Measurements from ENCODE around the gene AFF3. TPM values are rescaled to one million over a fixed set of nuclear protein-coding genes. Genes with fewer than 3 reads are reported as not detected.

Gene AFF3
- polyA plus RNA-seq, 1 donor (not counting 4 experiments of a cell fraction or from before 2014, with no cell fraction given) = not detected

DNA sequence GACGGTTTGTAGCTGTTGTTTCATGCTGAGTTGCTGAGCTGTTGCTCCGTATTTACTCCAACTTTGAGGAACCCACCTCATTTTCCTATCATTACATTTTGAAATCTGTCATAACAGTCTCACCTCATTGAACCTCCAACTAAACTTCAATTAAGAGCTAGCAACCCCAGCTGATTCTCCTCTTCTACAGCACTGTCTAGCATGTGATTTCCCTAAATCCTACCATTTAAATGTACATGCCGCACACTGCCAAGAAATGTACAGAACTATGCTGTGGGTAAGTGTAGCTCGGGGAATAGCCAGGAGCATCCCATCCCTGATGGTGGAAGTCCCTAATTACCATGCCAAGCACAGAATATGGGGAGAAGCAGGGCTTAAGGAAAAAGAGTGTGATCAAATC is 299.9 kb downstream of the AFF3 start:
- H3K27ac ChIP-seq (ENCODE audit: control insufficient read depth, insufficient read depth, low read length) = no peak overlapping the region
- DNase-seq (ENCODE audit: low read depth, low spot score) (no peak), FAIRE-seq (no peak)
- TF ChIP-seq EZH2 (IDR thresholded peaks at IDR 0.05; ENCODE audit: low read length) = no peak
- TF ChIP-seq, protein P1, sequence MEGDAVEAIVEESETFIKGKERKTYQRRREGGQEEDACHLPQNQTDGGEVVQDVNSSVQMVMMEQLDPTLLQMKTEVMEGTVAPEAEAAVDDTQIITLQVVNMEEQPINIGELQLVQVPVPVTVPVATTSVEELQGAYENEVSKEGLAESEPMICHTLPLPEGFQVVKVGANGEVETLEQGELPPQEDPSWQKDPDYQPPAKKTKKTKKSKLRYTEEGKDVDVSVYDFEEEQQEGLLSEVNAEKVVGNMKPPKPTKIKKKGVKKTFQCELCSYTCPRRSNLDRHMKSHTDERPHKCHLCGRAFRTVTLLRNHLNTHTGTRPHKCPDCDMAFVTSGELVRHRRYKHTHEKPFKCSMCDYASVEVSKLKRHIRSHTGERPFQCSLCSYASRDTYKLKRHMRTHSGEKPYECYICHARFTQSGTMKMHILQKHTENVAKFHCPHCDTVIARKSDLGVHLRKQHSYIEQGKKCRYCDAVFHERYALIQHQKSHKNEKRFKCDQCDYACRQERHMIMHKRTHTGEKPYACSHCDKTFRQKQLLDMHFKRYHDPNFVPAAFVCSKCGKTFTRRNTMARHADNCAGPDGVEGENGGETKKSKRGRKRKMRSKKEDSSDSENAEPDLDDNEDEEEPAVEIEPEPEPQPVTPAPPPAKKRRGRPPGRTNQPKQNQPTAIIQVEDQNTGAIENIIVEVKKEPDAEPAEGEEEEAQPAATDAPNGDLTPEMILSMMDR (optimal IDR thresholded peaks at IDR 0.05 in 1 of 3, IDR thresholded peaks at IDR 0.05 in 1 of 3, conservative IDR thresholded peaks at IDR 0.05 in 1 of 3; ENCODE audit: extremely low read depth in 1 of 3, insufficient read depth in 2 of 3, low read length in 3 of 3) = no peak
- no peaks in the 10 kb centered on the region for H3K9me3 ChIP-seq (ENCODE audit: control insufficient read depth, low read depth, low read length)
- no peaks in the 10 kb centered on the region for H3K27me3 ChIP-seq (ENCODE audit: control insufficient read depth, extremely low read depth, insufficient read depth, low read length)
- no peaks in the 10 kb centered on the region for H4K20me1 ChIP-seq (ENCODE audit: control insufficient read depth, extremely low read depth, insufficient read depth, low read length)
- no peak overlapping the region for H3K4me3 ChIP-seq (ENCODE audit: control insufficient read depth in 2 of 3, extremely low read depth in 1 of 3, insufficient read depth in 2 of 3, low read depth in 1 of 3, low read length in 3 of 3)
- H3K4me2 ChIP-seq (ENCODE audit: control insufficient read depth, extremely low read depth, insufficient read depth, low read depth, low read length) = no peak overlapping the region
- H3K36me3 ChIP-seq (ENCODE audit: control insufficient read depth in 2 of 2, extremely low read depth in 1 of 2, insufficient read depth in 2 of 2, low read length in 2 of 2) = no peaks in the 10 kb centered on the region
- no peaks in the 10 kb centered on the region for H3K79me2 ChIP-seq (ENCODE audit: control insufficient read depth, insufficient read depth, low read length)
- no peak overlapping the region for H2AFZ ChIP-seq (ENCODE audit: control insufficient read depth, low read length)
- no peaks in the 10 kb centered on the region for H3K9me1 ChIP-seq (ENCODE audit: control insufficient read depth, extremely low read depth, insufficient read depth, low read length)
- no peaks in the 10 kb centered on the region for H3K4me1 ChIP-seq (ENCODE audit: control insufficient read depth, extremely low read depth, insufficient read depth, low read length)
- no peak overlapping the region for H3K9ac ChIP-seq (ENCODE audit: control insufficient read depth, extremely low read depth, insufficient read depth, low read length)
- dilution Hi-C loops (cut with MboI; ENCODE audit: extremely low pct_ligation_motif_present, low sequenced_read_pairs) = no loop called here

DNA sequence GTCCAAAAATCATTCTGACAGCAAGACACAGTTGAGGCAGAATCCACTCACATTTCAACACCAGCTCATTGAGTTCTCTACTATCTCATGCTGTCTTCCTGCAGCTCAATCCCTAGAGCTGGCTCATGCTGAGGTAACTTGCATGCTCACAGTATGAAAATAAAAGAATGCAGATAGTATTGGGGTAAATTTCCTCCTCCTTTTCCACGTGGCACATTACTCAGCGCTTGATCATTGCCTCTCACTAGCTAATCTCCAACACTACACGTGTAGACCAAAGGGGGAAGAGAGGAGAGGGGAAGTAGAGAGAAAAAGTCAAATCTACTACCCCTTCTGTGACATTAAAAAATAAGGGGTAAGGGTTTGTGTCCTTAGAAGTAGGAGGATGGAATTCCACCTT is 300.6 kb downstream of the AFF3 start:
- H3K4me2 ChIP-seq (ENCODE audit: control insufficient read depth, extremely low read depth, insufficient read depth, low read depth, low read length) = no peak overlapping the region
- no peaks in the 10 kb centered on the region for H3K9me1 ChIP-seq (ENCODE audit: control insufficient read depth, extremely low read depth, insufficient read depth, low read length)
- TF ChIP-seq, protein P1 (optimal IDR thresholded peaks at IDR 0.05 in 1 of 3, IDR thresholded peaks at IDR 0.05 in 1 of 3, conservative IDR thresholded peaks at IDR 0.05 in 1 of 3; ENCODE audit: extremely low read depth in 1 of 3, insufficient read depth in 2 of 3, low read length in 3 of 3) = no peak
- no peak for TF ChIP-seq EZH2 (IDR thresholded peaks at IDR 0.05; ENCODE audit: low read length)
- no peak overlapping the region for H3K9ac ChIP-seq (ENCODE audit: control insufficient read depth, extremely low read depth, insufficient read depth, low read length)
- no peaks in the 10 kb centered on the region for H3K36me3 ChIP-seq (ENCODE audit: control insufficient read depth in 2 of 2, extremely low read depth in 1 of 2, insufficient read depth in 2 of 2, low read length in 2 of 2)
- DNase-seq (ENCODE audit: low read depth, low spot score) (no peak), FAIRE-seq (no peak)
- no peaks in the 10 kb centered on the region for H3K9me3 ChIP-seq (ENCODE audit: control insufficient read depth, low read depth, low read length)
- H3K27ac ChIP-seq (ENCODE audit: control insufficient read depth, insufficient read depth, low read length) = no peak overlapping the region
- no peaks in the 10 kb centered on the region for H3K4me1 ChIP-seq (ENCODE audit: control insufficient read depth, extremely low read depth, insufficient read depth, low read length)
- H3K27me3 ChIP-seq (ENCODE audit: control insufficient read depth, extremely low read depth, insufficient read depth, low read length) = no peaks in the 10 kb centered on the region
- H2AFZ ChIP-seq (ENCODE audit: control insufficient read depth, low read length) = no peak overlapping the region
- dilution Hi-C loops (cut with MboI; ENCODE audit: extremely low pct_ligation_motif_present, low sequenced_read_pairs) = no loop called here
- H3K79me2 ChIP-seq (ENCODE audit: control insufficient read depth, insufficient read depth, low read length) = no peaks in the 10 kb centered on the region
- no peaks in the 10 kb centered on the region for H4K20me1 ChIP-seq (ENCODE audit: control insufficient read depth, extremely low read depth, insufficient read depth, low read length)
- no peak overlapping the region for H3K4me3 ChIP-seq (ENCODE audit: control insufficient read depth in 2 of 3, extremely low read depth in 1 of 3, insufficient read depth in 2 of 3, low read depth in 1 of 3, low read length in 3 of 3)

Data from keratinocyte (primary cell).